K562 (cell line): Measurements from ENCODE around the gene ENOX2. TPM values are rescaled to one million over a fixed set of nuclear protein-coding genes. Genes with fewer than 3 reads are reported as not detected.

Source experiments
- ATAC-seq: fragments of 200-7000 bp; cut with Tn5 transposase; 3 replicates; pipeline ENCODE4 v1.9.1; 2020; ENCODE audit warnings: moderate library complexity
- BruUV-seq: library from RNA; stranded (reverse); fragments of 400-500 nt; replicated peaks from 2 replicates; lab custom pipeline; 2021; lab: Mats Ljungman, UMichigan
- CTCF ChIA-PET: fragments of 300-600 bp; formaldehyde crosslinking; extraction: SDS; loops from one replicate; lab custom pipeline; 2021; ENCODE audit warnings: low intra/inter-chr PET ratio; lab: Yijun Ruan, JAX
- POLR2A ChIA-PET: fragments of 300-600, 350-650 bp; sonication (Branson Sonifier 250); formaldehyde crosslinking; extraction: SDS; loops from one replicate; lab custom pipeline; 2021; ENCODE audit warnings: antibody characterized with exemption, inconsistent platforms; lab: Yijun Ruan, JAX
- DNase-seq, 4 experiments: peaks; one replicate each; pipeline versions ENCODE4 v3.0.0 to v3.0.0-alpha.2; 2011 to 2018; ENCODE audit warnings: low spot score in 3 of 4, mixed read lengths in 3 of 4; ENCODE audit errors: extremely low read depth in 1 of 4
- FAIRE-seq: peaks from 2 replicates; lab custom pipeline; 2011; peaks lifted over from hg19 to GRCh38; lab: Jason Lieb, UNC
- H2AFZ ChIP-seq: 2 replicates; pipeline ENCODE4 v1.6.0; 2011; ENCODE audit warnings: low read depth, low read length, control low read depth, inconsistent platforms
- H3K27ac ChIP-seq: fragments of 200-600 bp; 3 replicates; pipeline ENCODE4 v1.8.0; 2011; ENCODE audit warnings: low read depth, mild to moderate bottlenecking, control low read depth, inconsistent platforms, low read length, moderate library complexity, mixed read lengths; ENCODE audit errors: extremely low read depth
- H3K27me3 ChIP-seq, 2 experiments: fragments of 300-600 bp in 1 of 2; 2 replicates in 1 of 2; 3 replicates in 1 of 2; pipeline versions ENCODE4 v1.6.0 to v1.8.0; 2011; ENCODE audit warnings: inconsistent platforms in 2 of 2, low read length in 2 of 2, mild to moderate bottlenecking in 1 of 2, mixed read lengths in 1 of 2, moderate library complexity in 1 of 2; ENCODE audit not compliant: control insufficient read depth in 2 of 2, insufficient read depth in 2 of 2
- H3K36me3 ChIP-seq: fragments of 300-600 bp; 3 replicates; pipeline ENCODE4 v1.8.0; 2011; ENCODE audit warnings: mild to moderate bottlenecking, low read length, inconsistent platforms; ENCODE audit not compliant: control insufficient read depth, insufficient read depth
- H3K4me1 ChIP-seq, 2 experiments: fragments of 200-600 bp in 1 of 2; replicated peaks in 1 of 2; 2 replicates in 1 of 2; 3 replicates in 1 of 2; pipeline versions ENCODE4 v1.5.1 to v1.8.0; 2011; ENCODE audit warnings: inconsistent platforms in 2 of 2, low read length in 2 of 2, mild to moderate bottlenecking in 1 of 2, mixed read lengths in 1 of 2, moderate library complexity in 1 of 2; ENCODE audit not compliant: control insufficient read depth in 2 of 2, insufficient read depth in 2 of 2
- H3K4me2 ChIP-seq: 2 replicates; pipeline ENCODE4 v1.6.1; 2011; ENCODE audit warnings: low read length, control low read depth, inconsistent platforms, mixed read lengths; ENCODE audit not compliant: insufficient read depth
- H3K4me3 ChIP-seq: fragments of 200-600 bp; sonication (generic), shearing (Covaris generic); 2 replicates; pipeline ENCODE4 v1.5.1; 2016; ENCODE audit warnings: control low read depth, inconsistent platforms
- H3K79me2 ChIP-seq: fragments of 200-600 bp; 3 replicates; pipeline ENCODE4 v1.8.0; 2011; ENCODE audit warnings: low read length, inconsistent platforms; ENCODE audit not compliant: control insufficient read depth, insufficient read depth
- H3K9ac ChIP-seq, 2 experiments: 2 replicates each; pipeline versions ENCODE4 v1.6.0 to v1.6.1; 2011; ENCODE audit warnings: low read depth in 2 of 2, low read length in 2 of 2, control low read depth in 1 of 2, inconsistent platforms in 1 of 2, mild to moderate bottlenecking in 1 of 2, mixed read lengths in 1 of 2; ENCODE audit not compliant: insufficient read depth in 1 of 2
- H3K9me1 ChIP-seq: one replicate; pipeline ENCODE4 v1.6.0; 2011; ENCODE audit warnings: inconsistent platforms, mild to moderate bottlenecking, low read length, moderate library complexity; ENCODE audit not compliant: control insufficient read depth, insufficient read depth
- H3K9me3 ChIP-seq: replicated peaks from 2 replicates; pipeline ENCODE4 v1.5.1; 2011; ENCODE audit warnings: low read depth, low read length, inconsistent platforms; ENCODE audit not compliant: control insufficient read depth, insufficient read depth
- H4K20me1 ChIP-seq: replicated peaks from 2 replicates; pipeline ENCODE4 v1.6.1; 2011; ENCODE audit warnings: low read length, inconsistent platforms, mixed read lengths; ENCODE audit not compliant: control insufficient read depth, insufficient read depth
- CGGBP1 ChIP-seq: fragments of 250-450 bp; sonication (Bioruptor Pico); IDR thresholded peaks from 2 replicates; pipeline ENCODE4 v1.9.0; 2021; ENCODE audit warnings: mild to moderate bottlenecking
- ELF1 ChIP-seq: fragments of 200-800 bp; sonication (Bioruptor generic); IDR thresholded peaks from 2 replicates; pipeline ENCODE4 v1.6.1; 2016; ENCODE audit warnings: missing genetic modification characterization, missing compliant biosample characterization
- HDAC8 ChIP-seq: fragments of 450-650 bp; IDR thresholded peaks from 2 replicates; pipeline ENCODE4 v1.6.1; 2016; ENCODE audit warnings: mild to moderate bottlenecking, missing genetic modification characterization, moderate library complexity, missing compliant biosample characterization
- MBD1 ChIP-seq: fragments of 250-450 bp; sonication (Bioruptor Pico); IDR thresholded peaks from 2 replicates; pipeline ENCODE4 v1.8.0; 2022; ENCODE audit warnings: inconsistent platforms
- NFE2L1 ChIP-seq: fragments of 450-650 bp; IDR thresholded peaks from 2 replicates; pipeline ENCODE4 v1.6.1; 2016; ENCODE audit warnings: missing genetic modification characterization, low read depth, mild to moderate bottlenecking, missing compliant biosample characterization, moderate library complexity, borderline replicate concordance
- RBM39 ChIP-seq: fragments of 200-400 bp; formaldehyde crosslinking; optimal IDR thresholded peaks from 2 replicates; pipeline ENCODE3; 2018; ENCODE audit warnings: low read depth, low read length
- SMARCE1 ChIP-seq: fragments of 450-650 bp; IDR thresholded peaks from 2 replicates; pipeline ENCODE4 v1.7.1; 2016; ENCODE audit warnings: mild to moderate bottlenecking
- STAT5B ChIP-seq: fragments of 250-450 bp; sonication (Bioruptor Pico); IDR thresholded peaks from 2 replicates; pipeline ENCODE4 v1.8.0; 2021; ENCODE audit warnings: mild to moderate bottlenecking, inconsistent platforms
- TARDBP ChIP-seq: fragments of 450-650 bp; IDR thresholded peaks from 2 replicates; pipeline ENCODE4 v1.6.1; 2016
- TFE3 ChIP-seq: fragments of 450-650 bp; formaldehyde crosslinking; IDR thresholded peaks from 2 replicates; pipeline ENCODE4 v1.4.0; 2020; ENCODE audit warnings: mild to moderate bottlenecking, mixed read lengths
- ZBTB2 ChIP-seq: fragments of 450-650 bp; IDR thresholded peaks from 2 replicates; pipeline ENCODE4 v1.6.1; 2016; ENCODE audit warnings: antibody characterized with exemption
- ZNF354B ChIP-seq: fragments of 250-450 bp; sonication (Bioruptor Pico); IDR thresholded peaks from 2 replicates; pipeline ENCODE4 v1.4.0; 2020
- ZZZ3 ChIP-seq: fragments of 450-650 bp; IDR thresholded peaks from 2 replicates; pipeline ENCODE4 v1.6.1; 2016; ENCODE audit warnings: antibody characterized with exemption, mild to moderate bottlenecking, moderate library complexity
- WGBS: fragments of 100-300 bp; shearing (Covaris generic); methylation state at CpG from one replicate; pipeline ENCODE4 v1.1.6; 2016; ENCODE audit warnings: low coverage, mixed read lengths; ENCODE audit not compliant: insufficient coverage; ENCODE audit errors: missing lambda C conversion rate; 5-methylcytosine and 5-hydroxymethylcytosine counted together
- in situ Hi-C: fragments of 300-500 bp; cut with MboI; formaldehyde crosslinking; loops from 4 replicates; pipeline ENCODE4 v1.15.0; 2018; ENCODE audit warnings: inconsistent platforms, mixed read lengths
- intact Hi-C: fragments of 100-400 bp; cut with micrococcal nuclease; formaldehyde crosslinking; loops from 2 replicates; pipeline ENCODE4 v1.14.2; 2022
- polyA plus RNA-seq, 8 experiments: library from polyadenylated mRNA; depleted of rRNA in 4 of 8; stranded (reverse) in 5 of 8; unstranded in 3 of 8; fragments of >200 nt; fragmentation: Nextera tagmentation in 2 of 8; fragmentation: Illumina TruSeq in 1 of 8; extraction: Ambion mirVana in 2 of 8; extraction: Trizol in 1 of 8; gene quantifications; 2 replicates each; pipeline versions ENCODE4 v1.2.1 to v1.2.3, GENCODE V29; 2011 to 2014; ENCODE audit warnings: inconsistent platforms in 1 of 8, missing spikeins in 1 of 8
- total RNA-seq, 7 experiments: library from RNA; depleted of rRNA in 6 of 7; stranded (reverse); fragments of >200 nt in 6 of 7; fragmentation: Illumina TruSeq in 2 of 7; extraction: Trizol in 2 of 7; gene quantifications; 2 replicates each; pipeline versions ENCODE4 v1.2.1 to v1.2.3, GENCODE V29; 2011 to 2021; ENCODE audit warnings: low replicate concordance in 1 of 7

The ENOX2 gene
- total and polyA plus RNA-seq, 9 of the 15 experiments (the other 6 are each of a cell fraction or from before 2014, with no cell fraction given): 6.1 to 24.0 (median 13.8) TPM

- 89% methylated on average over 3 of the region's 6 CpGs for WGBS
- TF ChIP-seq SMARCE1: no peak
- TF ChIP-seq NFE2L1 (tag): no peak
- no peak for TF ChIP-seq ZNF354B (CRISPR knock-in tag)
- no peak for TF ChIP-seq STAT5B
- TF ChIP-seq ZZZ3: no peak
- no peak for TF ChIP-seq TARDBP
- no peak for TF ChIP-seq MBD1 (CRISPR knock-in tag)
- no peak for TF ChIP-seq RBM39
- no peak for TF ChIP-seq ZBTB2
- TF ChIP-seq CGGBP1 (CRISPR knock-in tag): no peak
- no peak for TF ChIP-seq ELF1 (tag)
- no peak for TF ChIP-seq TFE3
- TF ChIP-seq HDAC8 (tag): no peak
- Histone ChIP-seq H3K9me1 (no peaks in the 10 kb centered on the region), H3K27me3 (no peaks in the 10 kb centered on the region), H3K27ac (no peak overlapping the region), H3K36me3 (no peaks in the 10 kb centered on the region; the same call in 2 of the 3 replicates), H4K20me1 (no peaks in the 10 kb centered on the region), H3K9ac (no peak overlapping the region), H3K9me3 (no peaks in the 10 kb centered on the region), H3K79me2 (no peaks in the 10 kb centered on the region), H3K4me3 (no peak overlapping the region), H2AFZ (no peak overlapping the region), H3K4me1 (no peaks in the 10 kb centered on the region), H3K4me2 (no peak overlapping the region)
- FAIRE-seq (no peak), ATAC-seq (no peak), DNase-seq (no peak)
- ChIA-PET POLR2A (interaction anchor here (0.6 kb wide), 1 partner anchor 493 kb away, joined by 3 read pairs; no protein-coding TSS in a partner anchor), CTCF (no interaction called here)
- no TSS peak for BruUV-seq
- in situ Hi-C loops: no loop called here
- intact Hi-C loops: no loop called here
Observed at GRCh38 chrX:130672214-130672613, 230.8 kb downstream of the ENOX2 start.
